GM11168 (cell line): ENCODE results near the gene SESN2.

Experiments used
- in situ Hi-C: fragments of 300-500 bp; cut with MboI; formaldehyde crosslinking; loops from one replicate; pipeline ENCODE4 v1.12.0; 2022; ENCODE audit warnings: low sequenced_read_pairs; ENCODE audit not compliant: unreplicated experiment

SESN2 gene

GRCh38 chr1:28282426-28283407, 23.4 kb downstream of the SESN2 start:
- in situ Hi-C loops, result no loop called here

DNA sequence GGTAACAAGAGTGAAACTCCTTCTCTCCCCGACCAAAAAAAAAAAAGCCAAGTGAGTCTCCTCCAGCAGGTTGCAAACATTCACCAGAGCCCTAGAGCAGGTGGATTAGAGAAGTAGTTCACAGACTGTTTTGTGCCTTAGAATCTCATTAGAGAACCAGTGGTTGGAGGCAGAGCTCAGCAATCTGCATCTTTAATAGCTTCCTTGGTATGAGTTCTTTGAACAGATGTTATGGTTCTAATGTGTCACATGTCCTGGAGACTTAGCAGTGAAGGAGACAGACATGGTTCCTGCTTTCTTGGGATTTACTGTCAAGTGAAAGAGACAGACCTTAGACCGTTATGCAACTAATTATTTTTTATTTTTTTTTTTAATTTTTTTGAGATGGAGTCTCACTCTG, 26.8 kb downstream of the SESN2 start:
- in situ Hi-C loops, result no loop called here

GRCh38 chr1:28288487-28288886, 29.2 kb downstream of the SESN2 start:
- in situ Hi-C loops, result no loop called here

DNA sequence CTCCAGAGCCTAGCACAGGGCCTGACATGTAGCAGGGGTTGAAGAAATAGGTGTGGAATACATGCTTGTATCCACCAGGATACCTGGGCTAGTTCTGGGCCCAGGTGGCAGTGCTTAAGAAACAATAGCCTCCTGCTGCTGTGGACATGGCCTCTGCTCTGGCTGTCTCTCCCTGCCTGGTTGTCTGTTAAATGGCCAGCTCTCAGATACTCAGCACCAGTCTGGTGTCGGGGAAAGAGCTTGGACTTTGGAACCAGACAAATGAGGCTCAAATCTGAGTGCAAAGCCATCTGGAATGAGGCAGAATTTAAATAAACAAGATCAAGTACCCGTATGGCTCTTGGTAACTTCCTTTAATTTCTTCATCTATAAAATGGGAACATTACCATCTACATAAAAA, 31.5 kb downstream of the SESN2 start:
- in situ Hi-C loops, result no loop called here

- in situ Hi-C loops, result no loop called here
Observed at GRCh38 chr1:28291711-28292110, 32.4 kb downstream of the SESN2 start.

GRCh38 chr1:28295936-28296335, 36.6 kb downstream of the SESN2 start:
- in situ Hi-C loops, result no loop called here

GRCh38 chr1:28296401-28297261, 37.3 kb downstream of the SESN2 start:
- in situ Hi-C loops, result no loop called here

DNA sequence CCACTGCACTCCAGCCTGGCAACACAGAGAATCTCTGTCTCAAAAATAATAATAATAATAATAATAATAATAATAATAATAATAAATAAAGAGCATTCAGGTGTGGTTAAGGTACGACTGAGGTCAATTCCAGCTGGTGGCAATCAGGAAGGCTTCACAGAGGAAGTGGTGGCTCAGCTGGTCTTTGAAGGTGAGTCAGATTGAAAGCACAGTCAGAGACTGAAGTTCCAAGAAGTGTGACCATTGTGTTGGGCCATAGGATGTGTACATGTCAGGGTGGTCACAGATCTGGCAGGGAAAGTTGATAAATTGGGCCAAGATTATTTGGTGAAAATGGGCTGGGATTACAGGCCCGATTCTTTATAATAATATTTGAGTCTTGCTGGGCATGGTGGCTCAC, 38.5 kb downstream of the SESN2 start:
- in situ Hi-C loops, result no loop called here

GRCh38 chr1:28298438-28298837, 39.1 kb downstream of the SESN2 start:
- in situ Hi-C loops, result no loop called here

- in situ Hi-C loops, result no loop called here
Observed at GRCh38 chr1:28301368-28302174, 42.3 kb downstream of the SESN2 start.

DNA sequence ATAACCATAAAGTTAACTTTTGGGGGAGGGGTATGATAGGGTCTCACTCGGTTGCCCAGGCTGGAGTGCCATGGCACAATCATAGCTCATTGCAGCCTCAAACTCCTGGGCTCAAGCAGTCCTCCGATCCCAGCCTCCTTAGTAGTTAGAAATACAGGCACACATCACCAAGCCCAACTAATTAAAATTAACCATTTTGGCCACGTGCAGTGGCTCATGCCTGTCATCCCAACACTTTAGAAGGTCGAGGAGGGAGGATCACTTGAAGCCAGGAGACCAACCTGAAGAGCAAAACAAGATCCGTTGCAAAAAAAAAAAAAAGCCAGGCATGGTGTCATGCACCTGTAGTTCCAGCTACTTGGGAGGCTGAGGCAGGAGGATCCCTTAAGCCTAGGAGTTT, 42.9 kb downstream of the SESN2 start:
- in situ Hi-C loops, result no loop called here

- in situ Hi-C loops, result no loop called here
Observed at GRCh38 chr1:28306301-28306949, 47.1 kb downstream of the SESN2 start.

GRCh38 chr1:28308750-28309149, 49.4 kb downstream of the SESN2 start:
- in situ Hi-C loops, result no loop called here

- in situ Hi-C loops, result no loop called here
Observed at GRCh38 chr1:28309702-28310101, 50.4 kb downstream of the SESN2 start.

DNA sequence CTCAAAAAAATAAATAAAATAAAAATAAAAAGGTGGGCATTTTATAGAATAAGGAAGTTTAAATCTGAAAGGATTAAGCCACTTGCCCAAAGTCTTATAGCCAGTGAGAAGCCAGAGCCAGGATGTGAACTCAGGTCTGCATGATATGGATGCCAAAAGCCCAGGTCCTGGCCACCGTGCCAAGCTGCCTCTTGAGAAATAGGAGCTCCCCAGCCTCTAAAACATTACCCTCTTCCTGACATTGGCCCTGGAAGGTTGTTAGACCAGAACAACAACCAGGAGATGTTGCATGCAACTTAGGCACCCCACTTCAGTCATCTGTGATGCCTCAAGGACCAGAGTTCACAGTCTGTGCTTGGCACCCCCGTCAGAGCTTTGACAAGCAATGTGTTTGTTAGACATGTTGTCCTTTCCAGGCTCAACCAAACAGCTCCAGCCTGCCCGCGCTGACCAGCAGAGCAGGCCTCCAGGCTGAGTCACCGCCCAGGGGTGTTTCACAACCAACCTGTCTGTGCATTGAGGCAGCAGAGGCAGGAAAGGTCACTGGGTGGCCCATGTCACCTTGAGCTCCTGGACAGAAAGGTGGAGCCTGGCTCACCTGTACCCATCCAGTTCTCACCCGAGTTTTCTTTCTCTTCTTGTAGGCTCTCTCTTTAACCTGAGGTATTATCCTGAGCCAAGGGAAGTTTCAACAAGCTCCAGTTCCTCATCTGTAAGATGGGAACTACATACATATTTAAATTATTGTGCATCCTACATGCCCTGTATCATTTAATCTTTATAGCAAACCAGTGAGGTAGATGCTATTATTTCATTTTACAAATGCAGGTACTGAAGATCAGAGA, 54.6 kb downstream of the SESN2 start:
- in situ Hi-C loops, result no loop called here

DNA sequence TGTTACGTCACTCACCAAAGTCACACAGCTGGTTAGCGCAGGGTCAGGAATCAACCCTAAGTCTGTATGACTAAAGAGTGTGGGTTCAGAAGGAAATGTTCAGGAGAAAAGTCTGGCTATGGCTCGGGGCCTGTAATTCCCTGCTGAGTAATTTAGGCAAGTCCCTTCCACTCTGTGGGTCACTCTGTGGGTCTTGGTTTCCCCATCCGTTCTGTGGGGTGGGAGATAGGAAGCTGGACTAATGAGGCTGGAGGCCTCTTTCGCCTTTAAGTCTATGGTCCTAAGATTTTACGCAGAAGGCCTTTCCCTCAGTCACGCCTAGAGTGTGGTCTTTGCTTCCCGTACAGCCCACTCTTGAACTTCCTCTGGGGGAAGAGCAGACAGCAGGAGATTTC, 55.2 kb downstream of the SESN2 start:
- in situ Hi-C loops, result no loop called here

- in situ Hi-C loops, result no loop called here
Observed at GRCh38 chr1:28317014-28317413, 57.7 kb downstream of the SESN2 start.

DNA sequence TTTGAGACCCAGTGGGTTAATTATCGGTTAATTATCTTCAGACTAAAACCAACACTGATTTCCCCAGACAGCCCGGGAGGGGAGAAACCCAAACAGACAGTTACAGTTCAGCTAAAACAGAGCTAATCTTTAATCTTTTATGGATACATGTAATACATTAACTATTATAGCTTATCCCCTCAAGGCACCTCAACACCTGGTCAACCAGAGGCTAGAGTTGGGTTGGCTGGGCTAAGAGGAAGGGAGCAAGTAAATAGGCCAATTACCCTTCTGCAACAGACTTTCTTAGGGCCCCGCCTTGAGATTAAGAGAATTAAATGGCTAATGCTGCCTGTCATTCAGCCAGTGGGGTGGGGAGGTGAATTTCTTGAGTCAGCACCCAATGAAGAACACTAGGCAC, 62.9 kb downstream of the SESN2 start:
- in situ Hi-C loops, result no loop called here

DNA sequence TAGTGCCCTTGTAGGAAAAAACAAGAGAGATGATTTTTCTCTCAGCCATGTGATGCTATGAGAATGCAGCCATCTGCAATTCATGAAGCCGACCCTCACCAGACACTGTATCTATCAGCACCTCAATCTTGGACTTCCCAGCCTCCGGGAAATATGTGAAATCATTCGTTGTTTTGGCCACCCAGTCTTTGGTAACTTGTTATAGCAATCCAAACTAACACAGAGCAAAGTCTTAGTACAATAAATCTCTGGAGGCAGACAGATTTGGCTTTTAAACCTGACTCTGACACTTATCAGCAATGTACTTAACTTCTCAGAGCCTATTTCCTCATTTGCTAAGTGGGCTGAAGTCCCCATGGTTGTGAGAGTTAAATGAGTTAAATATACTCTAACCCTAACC, 64.4 kb downstream of the SESN2 start:
- in situ Hi-C loops, result no loop called here
